GM18517 (cell line): Measurements from ENCODE around the gene ZXDB.
"Not testable (repeated sequence)": the region's sequence is repeated elsewhere in the genome, so short reads cannot be mapped to it uniquely, and the experiment has no call there.

Experiments
- ATAC-seq: cut with Tn5 transposase; IDR thresholded peaks from one replicate; pipeline ENCODE4 v1.9.1; 2021; ENCODE audit warnings: mild to moderate bottlenecking, moderate library complexity; ENCODE audit not compliant: unreplicated experiment

Gene ZXDB

GRCh38 chrX:57591284-57592159, at the start of gene ZXDB:
Gene ZXDB (plus strand): TSS chrX:57592011. CDS start chrX:57592049, 38 bp downstream.
- peak; percentile 57 for ATAC-seq

GRCh38 chrX:57565198-57565597, 26.6 kb upstream of the ZXDB start:
- ATAC-seq, result no peak

- no peak for ATAC-seq
These were observed 18.1 kb upstream of the ZXDB start for GRCh38 chrX:57573754-57574153.

GRCh38 chrX:57582948-57583347, 8.9 kb upstream of the ZXDB start:
- not testable (repeated sequence) for ATAC-seq

GRCh38 chrX:57583477-57583876, 8.3 kb upstream of the ZXDB start:
- ATAC-seq, result no peak

GRCh38 chrX:57586360-57586759, 5.5 kb upstream of the ZXDB start:
- no peak for ATAC-seq

- ATAC-seq, result no peak
These were observed 4.7 kb upstream of the ZXDB start for GRCh38 chrX:57587062-57587461.

GRCh38 chrX:57587607-57588006, 4.2 kb upstream of the ZXDB start:
- no peak for ATAC-seq

GRCh38 chrX:57592160-57592893, 516 bp downstream of the ZXDB start:
- peak; percentile 65 for ATAC-seq

- peak; percentile 4 for ATAC-seq
These were observed 1.0 kb downstream of the ZXDB start for GRCh38 chrX:57592894-57593215.

GRCh38 chrX:57595381-57595811, 3.6 kb downstream of the ZXDB start:
- no peak for ATAC-seq

GRCh38 chrX:57596109-57596508, 4.3 kb downstream of the ZXDB start:
- ATAC-seq, result no peak

GRCh38 chrX:57596516-57596915, 4.7 kb downstream of the ZXDB start:
- ATAC-seq, result no peak

GRCh38 chrX:57607295-57608187, 15.7 kb downstream of the ZXDB start:
- ATAC-seq, result no peak

GRCh38 chrX:57613351-57613750, 21.5 kb downstream of the ZXDB start:
- ATAC-seq, result not testable (repeated sequence)

GRCh38 chrX:57629438-57629837, 37.6 kb downstream of the ZXDB start:
- ATAC-seq, result not testable (repeated sequence)

- ATAC-seq, result no peak
These were observed 48.8 kb downstream of the ZXDB start for GRCh38 chrX:57640674-57641016.

GRCh38 chrX:57641338-57641737, 49.5 kb downstream of the ZXDB start:
- ATAC-seq, result no peak

- ATAC-seq, result no peak
These were observed 51.9 kb downstream of the ZXDB start for GRCh38 chrX:57643698-57644097.

GRCh38 chrX:57647020-57647419, 55.2 kb downstream of the ZXDB start:
- no peak for ATAC-seq
